Ovary (tissue), 3 donors: ENCODE data around the gene TRPM3.

ENCODE experiments used
- CTCF ChIP-seq, 3 donors: fragments of 450-650 bp in 2 of 3; fragments of 200-600 bp in 1 of 3; IDR thresholded peaks; one replicate each; pipeline versions ENCODE4 v1.5.1 to v1.8.0; 2016 to 2022; ENCODE audit warnings: antibody characterized with exemption in 3 of 3, mild to moderate bottlenecking in 1 of 3
- EP300 ChIP-seq: sonication (generic); formaldehyde crosslinking; IDR thresholded peaks from one replicate; pipeline ENCODE4 v1.6.1; 2017; ENCODE audit warnings: antibody characterized with exemption
- POLR2A ChIP-seq: fragments of 450-650 bp; IDR thresholded peaks from one replicate; pipeline ENCODE4 v1.6.1; 2017; ENCODE audit warnings: antibody characterized with exemption, mild to moderate bottlenecking, moderate library complexity
- donor health status: DM: no; HTN: no; CAD: no.

GRCh38 chr9:71108937-71109336, 12.5 kb downstream of the TRPM3 start:
- no peak for TF ChIP-seq POLR2A
- no peak for TF ChIP-seq CTCF (IDR thresholded peaks at IDR 0.05)
- no peak for TF ChIP-seq EP300
